Adrenal gland (tissue), 12 donors: ENCODE data around the gene SSC5D. TPM values are rescaled to one million over a fixed set of nuclear protein-coding genes. Genes with fewer than 3 reads are reported as not detected.

Experiments used
- DNase-seq, 7 donors: peaks; one replicate each; pipeline ENCODE4 v3.0.0-alpha.2; 2019 to 2020
- H3K27ac ChIP-seq, 5 donors: fragments of 200-600 bp; sonication (generic) in 4 of 5; 1 replicate in 3 of 5; 2 replicates in 2 of 5; pipeline versions ENCODE4 v1.5.1 to v1.8.0; 2016 to 2020; ENCODE audit warnings: mild to moderate bottlenecking in 1 of 5
- H3K27me3 ChIP-seq: fragments of 200-600 bp; 2 replicates; pipeline ENCODE4 v1.8.0; 2021
- H3K36me3 ChIP-seq, 2 donors: fragments of 200-600 bp; replicated peaks in 1 of 2; 1 replicate in 1 of 2; 2 replicates in 1 of 2; pipeline versions ENCODE4 v1.5.1 to v1.8.0; 2018 to 2022
- H3K4me1 ChIP-seq, 2 donors: fragments of 200-600 bp; replicated peaks in 1 of 2; 1 replicate in 1 of 2; 2 replicates in 1 of 2; pipeline versions ENCODE4 v1.5.1 to v1.8.0; 2018 to 2021
- H3K4me3 ChIP-seq, 4 donors: fragments of 200-600 bp; sonication (generic) in 3 of 4; one replicate each; pipeline ENCODE4 v1.5.1; 2016 to 2018
- H3K9me3 ChIP-seq, 3 donors: fragments of 200-600 bp; sonication (generic) in 1 of 3; replicated peaks in 1 of 3; 1 replicate in 2 of 3; 2 replicates in 1 of 3; pipeline versions ENCODE4 v1.5.1 to v1.8.0; 2016 to 2021
- POLR2A ChIP-seq, 2 donors: fragments of 450-650 bp; IDR thresholded peaks; one replicate each; pipeline ENCODE4 v1.6.1; 2017; ENCODE audit warnings: antibody characterized with exemption in 2 of 2, mild to moderate bottlenecking in 2 of 2, moderate library complexity in 1 of 2
- WGBS, 4 donors: extraction: QIAGEN DNeasy Blood & Tissue Kit in 2 of 4; methylation state at CpG; one replicate each; pipeline versions ENCODE4 v1.1.5 to v1.1.7; 2013 to 2017; 5-methylcytosine and 5-hydroxymethylcytosine counted together
- intact Hi-C, 2 donors: fragments of 100-400 bp; cut with DNase I; formaldehyde crosslinking; loops; one replicate each; pipeline versions ENCODE4 v1.14.1 to v1.15.0; 2022 to 2023
- polyA plus RNA-seq, 3 donors: library from polyadenylated mRNA; stranded (reverse); fragments of 200-250 nt in 2 of 3; fragments of 350-450 nt in 1 of 3; fragmentation: Illumina TruSeq in 1 of 3; extraction: RNeasy Lipid Tissue Mini Kit (QIAGEN cat#74804) in 1 of 3; gene quantifications; one replicate each; pipeline ENCODE4 v1.2.3, GENCODE V29; 2013 to 2014
- total RNA-seq, 9 donors: library from RNA; depleted of rRNA in 4 of 9; stranded (reverse); fragments of >200 nt in 4 of 9; fragments of 120-200 nt in 1 of 9; fragmentation: NEBNext Ultra II Directional in 1 of 9; extraction: Animal tissue kit (Norgen Biotek cat#: 25700) in 1 of 9; gene quantifications; one replicate each; pipeline versions ENCODE4 v1.1.0 to v1.2.4, GENCODE V29; 2013 to 2023
- TF ChIP-seq, protein P1 (sequence below), 6 experiments: fragments of 450-650 bp in 4 of 6; fragments of 200-600 bp in 2 of 6; sonication (generic) in 1 of 6; IDR thresholded peaks; 1 replicate in 5 of 6; 2 replicates in 1 of 6; pipeline versions ENCODE4 v1.5.1 to v1.8.0; 2016 to 2021; ENCODE audit warnings: antibody characterized with exemption in 6 of 6, mild to moderate bottlenecking in 2 of 6, moderate library complexity in 1 of 6
- donor health status: healthy with polysubstance abuse.
- donor health status: Bipolar disorder and iron deficiency.
- donor health status: DM: yes; HTN: yes; CAD: no.
- donor health status: DM: no; HTN: no; CAD: no.
- donor health status: DM: no; HTN: no; CAD: no.
- donor health status: DM: yes; HTN: yes; CAD: no.

Gene SSC5D
- total and polyA plus RNA-seq, 12 donors, result 0.33 to 10.0 (median 4.4) TPM

DNA sequence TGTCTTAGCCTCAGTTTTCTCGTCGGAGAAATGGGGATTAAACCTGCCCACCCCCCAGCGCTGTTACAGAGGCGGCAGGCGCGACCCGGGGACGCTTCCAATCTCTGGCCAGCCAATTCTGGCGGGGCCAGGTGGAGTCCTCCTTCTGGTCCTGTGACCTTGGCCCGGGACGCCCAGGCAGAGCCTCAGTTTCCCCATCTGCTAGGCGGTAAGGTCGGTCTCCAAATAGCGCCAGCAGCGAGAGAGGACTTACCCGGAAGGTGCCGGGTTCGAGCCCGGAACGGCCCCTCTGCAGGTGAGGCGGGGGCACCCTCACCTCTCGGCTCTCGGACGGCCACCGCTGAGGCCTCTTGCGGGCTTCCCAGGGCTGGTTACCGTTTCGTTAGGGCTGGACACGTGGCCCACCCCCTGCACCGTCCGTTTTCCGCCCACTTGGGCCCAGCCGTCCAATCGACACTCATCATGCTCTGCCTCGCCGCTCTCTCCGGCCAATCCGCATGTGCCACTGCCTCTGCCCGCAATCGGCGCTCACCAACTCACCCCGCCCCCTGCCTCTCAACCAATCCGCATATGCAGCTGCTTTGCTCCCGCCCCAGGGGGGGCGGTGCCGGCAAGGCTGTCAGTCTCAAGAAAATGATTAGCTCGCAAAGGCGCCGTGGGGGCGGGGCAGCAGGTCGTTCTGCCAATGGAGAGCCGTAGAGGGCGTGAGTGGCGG lies 26.8 kb upstream of the SSC5D start, which contains the start of gene ISOC2:
Gene ISOC2, minus strand, starts transcription at position 384 of the 715 bp plus-strand sequence. CDS start 5,156 bp downstream, outside the sequence.
- 0 to 1% (median 0%) methylated on average over 19 to 54 of the region's 54 CpGs for WGBS, 4 donors

GRCh38 chr19:55461974-55462626 lies 26.1 kb upstream of the SSC5D start:
- Histone ChIP-seq H3K36me3 (no peaks in the 10 kb centered on the region), H3K9me3 (no peaks in the 10 kb centered on the region), H3K4me3 (peak overlapping the region in 3 of 4 donors; percentile 32 to 76 (median 32)), H3K27me3 (no peaks in the 10 kb centered on the region), H3K27ac (peak overlapping the region in 4 of 5 donors; percentile 34 to 86 (median 60)), H3K4me1 (peaks cover 10 to 11% of the 10 kb centered on the region in 2 donors)
- TF ChIP-seq, protein P1, sequence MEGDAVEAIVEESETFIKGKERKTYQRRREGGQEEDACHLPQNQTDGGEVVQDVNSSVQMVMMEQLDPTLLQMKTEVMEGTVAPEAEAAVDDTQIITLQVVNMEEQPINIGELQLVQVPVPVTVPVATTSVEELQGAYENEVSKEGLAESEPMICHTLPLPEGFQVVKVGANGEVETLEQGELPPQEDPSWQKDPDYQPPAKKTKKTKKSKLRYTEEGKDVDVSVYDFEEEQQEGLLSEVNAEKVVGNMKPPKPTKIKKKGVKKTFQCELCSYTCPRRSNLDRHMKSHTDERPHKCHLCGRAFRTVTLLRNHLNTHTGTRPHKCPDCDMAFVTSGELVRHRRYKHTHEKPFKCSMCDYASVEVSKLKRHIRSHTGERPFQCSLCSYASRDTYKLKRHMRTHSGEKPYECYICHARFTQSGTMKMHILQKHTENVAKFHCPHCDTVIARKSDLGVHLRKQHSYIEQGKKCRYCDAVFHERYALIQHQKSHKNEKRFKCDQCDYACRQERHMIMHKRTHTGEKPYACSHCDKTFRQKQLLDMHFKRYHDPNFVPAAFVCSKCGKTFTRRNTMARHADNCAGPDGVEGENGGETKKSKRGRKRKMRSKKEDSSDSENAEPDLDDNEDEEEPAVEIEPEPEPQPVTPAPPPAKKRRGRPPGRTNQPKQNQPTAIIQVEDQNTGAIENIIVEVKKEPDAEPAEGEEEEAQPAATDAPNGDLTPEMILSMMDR (IDR thresholded peaks at IDR 0.05), result no peak
- peak in 1 of 2 donors; percentile 29 for TF ChIP-seq POLR2A (IDR thresholded peaks at IDR 0.05)
- intact Hi-C loops, result loop anchor here in 1 of 2 donors (5.0 kb wide), 1 partner anchor 40 kb away; no protein-coding TSS in a partner anchor
- DNase-seq, result no peak
- 9 to 20% (median 11%) methylated on average over 12 to 27 of the region's 27 CpGs for WGBS, 4 donors

More for the DNA sequence above, 26.8 kb upstream of the SSC5D start, which contains the start of gene ISOC2:
- no peaks in the 10 kb centered on the region for H3K9me3 ChIP-seq
- H3K27ac ChIP-seq, result peak within 1 kb of the TSS; percentile 78 to 97 (median 95)
- intact Hi-C loops, result loop anchor here in 1 of 2 donors (5.0 kb wide), 1 partner anchor 41 kb away; no protein-coding TSS in a partner anchor
- no peaks in the 10 kb centered on the region for H3K27me3 ChIP-seq
- H3K36me3 ChIP-seq, result no peaks in the 10 kb centered on the region
- DNase-seq, result peak; percentile 100
- peak within 1 kb of the TSS; percentile 26 to 76 (median 55) for H3K4me3 ChIP-seq
- TF ChIP-seq POLR2A (IDR thresholded peaks at IDR 0.05), result peak; percentile 83 to 85
- TF ChIP-seq, protein P1 (IDR thresholded peaks at IDR 0.05), result peak in 1 of 6 experiments; percentile 12
- peaks cover 10% of the 10 kb centered on the region in 2 donors for H3K4me1 ChIP-seq

DNA sequence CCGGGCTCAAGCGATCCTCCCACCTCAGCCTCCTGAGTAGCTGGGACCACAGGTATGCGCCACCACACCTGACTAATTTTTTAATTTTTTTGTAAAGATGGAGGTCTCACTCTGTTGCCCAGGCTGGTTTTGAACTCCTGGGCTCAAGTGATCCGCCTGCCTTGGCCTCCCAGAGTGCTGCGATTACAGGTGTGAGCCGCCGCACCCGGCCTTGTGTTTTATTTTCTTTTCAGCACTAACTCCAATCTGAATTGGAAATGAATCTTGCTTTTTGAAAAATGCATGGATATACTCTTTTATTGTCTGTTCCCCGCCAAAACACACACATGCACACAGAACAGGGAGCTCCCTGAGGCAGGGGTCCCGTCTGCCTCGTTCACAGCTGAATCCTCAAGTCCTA lies 25.5 kb upstream of the SSC5D start:
- H3K4me1 ChIP-seq, result peaks cover 10 to 17% of the 10 kb centered on the region in 2 donors
- no peaks in the 10 kb centered on the region for H3K36me3 ChIP-seq
- TF ChIP-seq POLR2A (IDR thresholded peaks at IDR 0.05), result no peak
- TF ChIP-seq, protein P1 (IDR thresholded peaks at IDR 0.05), result no peak
- intact Hi-C loops, result loop anchor here in 1 of 2 donors (5.0 kb wide), 1 partner anchor 40 kb away; no protein-coding TSS in a partner anchor
- no peaks in the 10 kb centered on the region for H3K27me3 ChIP-seq
- whole genome bisulfite sequencing, 4 donors, result 77 to 85% (median 81%) methylated on average over 11 of the region's 11 CpGs
- H3K9me3 ChIP-seq, result no peaks in the 10 kb centered on the region
- peak overlapping the region in 1 of 4 donors; percentile 76 for H3K4me3 ChIP-seq
- no peak for DNase-seq
- H3K27ac ChIP-seq, result no peak overlapping the region

GRCh38 chr19:55463583-55464031 lies 24.6 kb upstream of the SSC5D start:
- WGBS, 4 donors, result 68 to 80% (median 75%) methylated on average over 10 to 15 of the region's 15 CpGs
- peaks cover 10 to 19% of the 10 kb centered on the region in 2 donors for H3K4me1 ChIP-seq
- intact Hi-C loops, result loop anchor here in 1 of 2 donors (5.0 kb wide), 1 partner anchor 39 kb away; no protein-coding TSS in a partner anchor
- no peak for TF ChIP-seq POLR2A (IDR thresholded peaks at IDR 0.05)
- TF ChIP-seq, protein P1 (IDR thresholded peaks at IDR 0.05), result no peak
- H3K9me3 ChIP-seq, result no peaks in the 10 kb centered on the region
- no peak overlapping the region for H3K27ac ChIP-seq
- no peak overlapping the region for H3K4me3 ChIP-seq
- H3K27me3 ChIP-seq, result no peaks in the 10 kb centered on the region
- no peaks in the 10 kb centered on the region for H3K36me3 ChIP-seq
- DNase-seq, result peak in 1 of 7 donors; percentile 25
